Keratinocyte (primary cell): ENCODE measurements around the gene RPEL1.

Experiments
- EZH2 ChIP-seq: IDR thresholded peaks from one replicate; pipeline ENCODE4 v1.6.1; 2012; ENCODE audit warnings: inconsistent platforms, mild to moderate bottlenecking, low read length, moderate library complexity
- TF ChIP-seq, protein P1 (sequence below), 3 experiments: IDR thresholded peaks in 1 of 3; conservative IDR thresholded peaks in 1 of 3; optimal IDR thresholded peaks in 1 of 3; 2 replicates in 2 of 3; 3 replicates in 1 of 3; pipeline versions ENCODE3 to v1.5.1; 2011; ENCODE audit warnings: low read length in 3 of 3, mild to moderate bottlenecking in 3 of 3, moderate library complexity in 2 of 3, control low read depth in 1 of 3, inconsistent platforms in 1 of 3; ENCODE audit not compliant: insufficient read depth in 2 of 3; ENCODE audit errors: extremely low read depth in 1 of 3

DNA sequence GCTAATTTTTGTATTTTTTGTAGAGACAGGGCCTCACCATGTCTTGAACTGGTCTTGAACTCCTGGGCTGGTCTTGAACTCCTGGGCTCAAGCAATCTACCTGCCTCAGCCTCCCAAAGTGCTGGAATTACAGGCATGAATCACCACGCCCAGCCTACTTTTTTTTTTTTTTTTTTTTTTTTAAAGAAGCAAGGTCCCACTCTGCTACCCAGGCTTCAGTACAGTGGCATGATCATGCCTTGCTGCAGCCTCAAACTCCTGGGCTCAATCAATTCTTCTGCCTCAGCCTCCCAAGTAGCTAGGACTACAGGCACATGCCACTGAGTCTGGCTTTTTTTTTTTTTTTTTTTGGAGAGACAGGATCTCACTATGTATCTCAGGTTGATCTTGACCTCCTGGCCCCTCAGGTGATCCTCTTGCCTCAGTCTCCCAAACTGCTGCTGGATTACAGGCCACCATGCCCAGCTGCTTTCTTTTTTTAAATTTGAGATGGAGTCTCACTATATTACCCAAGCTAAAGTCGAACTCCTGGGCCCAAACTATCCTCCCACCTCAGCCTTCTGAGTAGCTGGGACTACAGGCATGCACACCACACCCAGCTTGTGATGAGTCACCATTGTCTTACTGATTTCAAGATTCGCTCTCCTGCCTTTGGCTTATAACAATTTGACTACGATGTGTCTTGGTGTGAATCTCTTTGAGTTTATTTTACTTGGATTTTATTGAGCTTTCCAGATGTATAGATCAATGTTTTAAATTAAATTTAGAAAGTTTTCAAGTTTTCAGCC lies 9.0 kb downstream of the RPEL1 start:
- TF ChIP-seq, protein P1, sequence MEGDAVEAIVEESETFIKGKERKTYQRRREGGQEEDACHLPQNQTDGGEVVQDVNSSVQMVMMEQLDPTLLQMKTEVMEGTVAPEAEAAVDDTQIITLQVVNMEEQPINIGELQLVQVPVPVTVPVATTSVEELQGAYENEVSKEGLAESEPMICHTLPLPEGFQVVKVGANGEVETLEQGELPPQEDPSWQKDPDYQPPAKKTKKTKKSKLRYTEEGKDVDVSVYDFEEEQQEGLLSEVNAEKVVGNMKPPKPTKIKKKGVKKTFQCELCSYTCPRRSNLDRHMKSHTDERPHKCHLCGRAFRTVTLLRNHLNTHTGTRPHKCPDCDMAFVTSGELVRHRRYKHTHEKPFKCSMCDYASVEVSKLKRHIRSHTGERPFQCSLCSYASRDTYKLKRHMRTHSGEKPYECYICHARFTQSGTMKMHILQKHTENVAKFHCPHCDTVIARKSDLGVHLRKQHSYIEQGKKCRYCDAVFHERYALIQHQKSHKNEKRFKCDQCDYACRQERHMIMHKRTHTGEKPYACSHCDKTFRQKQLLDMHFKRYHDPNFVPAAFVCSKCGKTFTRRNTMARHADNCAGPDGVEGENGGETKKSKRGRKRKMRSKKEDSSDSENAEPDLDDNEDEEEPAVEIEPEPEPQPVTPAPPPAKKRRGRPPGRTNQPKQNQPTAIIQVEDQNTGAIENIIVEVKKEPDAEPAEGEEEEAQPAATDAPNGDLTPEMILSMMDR (optimal IDR thresholded peaks at IDR 0.05 in 1 of 3, IDR thresholded peaks at IDR 0.05 in 1 of 3, conservative IDR thresholded peaks at IDR 0.05 in 1 of 3; ENCODE audit: extremely low read depth in 1 of 3, insufficient read depth in 2 of 3, low read length in 3 of 3): no peak
- TF ChIP-seq EZH2: no peak
